GM12864 (cell line): Measurements from ENCODE around the gene GRIN2C.

Source experiments
- DNase-seq: peaks from one replicate; pipeline ENCODE4 v3.0.0-alpha.2; 2011; ENCODE audit warnings: low read depth
- H3K4me3 ChIP-seq: 2 replicates; pipeline ENCODE4 v1.5.1; 2011; ENCODE audit warnings: mild to moderate bottlenecking, low read depth, low read length, control low read depth
- CTCF ChIP-seq: IDR thresholded peaks from 2 replicates; pipeline ENCODE4 v1.5.1; 2011; ENCODE audit warnings: low read depth, mild to moderate bottlenecking, moderate library complexity, low read length, control low read depth, inconsistent platforms; ENCODE audit errors: missing control alignments

Gene GRIN2C

GRCh38 chr17:74819801-74820436 is 39.8 kb downstream of the GRIN2C start:
- DNase-seq: no peak
- no peak overlapping the region for H3K4me3 ChIP-seq
- no peak for TF ChIP-seq CTCF

DNA sequence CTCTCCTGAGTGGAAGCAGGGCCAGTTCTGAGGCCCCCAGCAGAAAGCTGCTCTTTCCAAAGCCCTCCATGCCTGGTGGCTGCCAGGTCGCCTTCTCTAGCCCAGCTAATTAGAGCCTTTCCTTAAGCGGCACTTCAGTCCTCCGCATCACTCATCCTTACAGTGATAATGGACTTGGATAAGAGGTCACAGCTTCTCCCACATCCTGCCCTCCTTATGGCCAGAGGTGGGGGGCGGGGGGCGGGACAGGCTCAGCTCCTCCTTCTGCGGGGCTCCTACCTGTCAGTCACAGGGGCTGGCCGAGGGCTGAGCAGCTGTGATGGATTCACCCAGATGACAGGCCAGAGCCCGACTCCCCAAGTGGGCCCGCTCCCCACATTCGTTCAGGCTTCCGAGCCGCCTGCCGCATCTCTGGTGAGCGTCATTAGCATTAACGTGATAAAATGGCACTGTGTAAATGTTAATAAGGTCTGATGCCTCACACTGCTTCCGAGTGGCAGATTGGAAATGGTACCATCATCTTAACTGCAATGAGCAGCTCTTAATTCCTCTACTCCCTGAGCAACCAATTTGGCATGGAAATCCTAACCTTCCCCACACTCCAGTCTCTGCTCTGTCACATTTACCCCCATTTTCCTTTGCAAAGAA is 41.3 kb downstream of the GRIN2C start:
- DNase-seq: no peak
- TF ChIP-seq CTCF: no peak
- H3K4me3 ChIP-seq: no peak overlapping the region

GRCh38 chr17:74816905-74817620 is 42.6 kb downstream of the GRIN2C start:
- no peak overlapping the region for H3K4me3 ChIP-seq
- no peak for TF ChIP-seq CTCF
- DNase-seq: no peak

DNA sequence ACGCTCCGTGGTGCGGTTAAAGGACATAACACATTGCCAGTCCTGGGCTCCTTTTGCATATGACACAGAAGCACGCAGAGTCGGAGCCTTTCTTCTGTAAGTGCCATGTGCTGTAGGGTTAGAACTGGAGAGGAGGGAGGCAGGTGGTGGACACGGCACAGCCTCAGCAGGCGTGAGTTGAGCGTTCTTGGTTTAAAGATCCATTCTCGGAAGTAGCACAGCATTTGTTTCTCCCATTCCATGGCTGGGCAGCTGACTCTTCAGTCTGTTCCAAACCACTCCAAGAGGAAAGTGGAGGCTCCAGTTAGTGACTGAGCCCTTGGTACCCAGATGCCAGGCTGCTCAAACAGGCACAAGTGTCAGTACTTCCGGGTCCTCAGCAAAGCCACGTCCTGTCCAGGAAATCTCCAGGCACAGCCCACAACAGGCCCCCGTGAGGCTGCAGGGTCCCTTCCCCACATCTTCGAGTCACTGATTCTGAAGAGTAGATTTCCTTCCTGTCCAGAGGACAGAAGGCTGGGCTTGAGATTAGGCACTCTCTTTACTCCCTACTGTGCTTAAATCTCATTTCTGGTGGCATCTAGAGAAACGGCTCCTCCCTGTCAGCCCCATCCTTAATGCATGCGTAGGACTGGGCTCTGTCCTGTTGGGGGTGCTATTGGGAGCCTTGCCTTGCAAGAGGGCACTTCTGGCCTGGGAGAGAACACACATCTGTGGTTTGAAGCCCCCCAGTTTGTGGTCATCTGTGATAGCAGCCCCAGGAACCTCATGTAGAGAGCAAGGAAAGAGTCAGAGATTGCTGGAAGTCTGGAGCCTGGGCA is 43.9 kb downstream of the GRIN2C start:
- no peak overlapping the region for H3K4me3 ChIP-seq
- TF ChIP-seq CTCF: peak; percentile 21
- no peak for DNase-seq

DNA sequence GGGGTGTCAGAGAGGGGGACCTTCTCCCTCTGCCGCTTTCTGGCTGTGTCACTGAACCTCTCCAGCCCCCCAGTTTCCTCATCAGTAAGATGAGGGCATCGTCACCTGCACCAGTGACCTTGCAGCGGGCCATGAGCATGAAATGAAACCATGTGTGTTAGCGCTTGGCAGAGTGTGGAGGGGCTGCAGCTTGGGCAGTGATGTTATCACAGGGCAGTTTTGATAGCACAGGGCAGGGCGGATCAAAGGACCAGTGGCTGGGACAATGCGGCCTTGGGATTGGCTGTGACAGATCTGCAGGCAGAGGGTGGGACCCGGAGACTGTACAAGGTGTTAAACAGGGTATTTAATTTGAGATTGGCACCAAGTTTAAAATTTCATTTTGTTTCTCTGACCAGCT is 44.6 kb downstream of the GRIN2C start:
- TF ChIP-seq CTCF: no peak
- no peak overlapping the region for H3K4me3 ChIP-seq
- no peak for DNase-seq

DNA sequence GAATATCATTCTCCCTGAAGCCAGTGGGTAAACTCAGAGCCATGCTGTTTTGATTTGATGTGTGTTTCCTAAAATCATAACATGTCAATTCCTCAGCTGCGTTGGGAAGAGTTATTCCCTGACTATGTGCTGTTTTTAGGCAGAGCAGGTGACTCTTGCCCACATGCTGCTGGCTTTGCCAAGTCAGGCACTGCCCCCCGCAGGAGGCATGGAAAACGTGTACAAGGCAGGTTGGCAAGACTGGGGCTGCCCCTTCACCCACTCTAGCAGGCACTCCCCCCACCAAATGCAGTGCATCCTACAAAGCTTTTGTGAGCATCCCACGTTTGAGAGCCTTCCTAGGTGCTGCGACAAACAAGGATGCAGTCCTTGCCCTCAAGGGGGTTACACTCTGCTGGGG is 45.2 kb downstream of the GRIN2C start:
- H3K4me3 ChIP-seq: no peak overlapping the region
- no peak for TF ChIP-seq CTCF
- DNase-seq: no peak
